ENCODE results near the gene GOLGA8O. TPM values are rescaled to one million over a fixed set of nuclear protein-coding genes. Genes with fewer than 3 reads are reported as not detected.
"Not testable (repeated sequence)": the region's sequence is repeated elsewhere in the genome, so short reads cannot be mapped to it uniquely, and the experiment has no call there.

The GOLGA8O gene
- total RNA-seq, 1 experiment from 2014 or later: 0.49 TPM

DNA sequence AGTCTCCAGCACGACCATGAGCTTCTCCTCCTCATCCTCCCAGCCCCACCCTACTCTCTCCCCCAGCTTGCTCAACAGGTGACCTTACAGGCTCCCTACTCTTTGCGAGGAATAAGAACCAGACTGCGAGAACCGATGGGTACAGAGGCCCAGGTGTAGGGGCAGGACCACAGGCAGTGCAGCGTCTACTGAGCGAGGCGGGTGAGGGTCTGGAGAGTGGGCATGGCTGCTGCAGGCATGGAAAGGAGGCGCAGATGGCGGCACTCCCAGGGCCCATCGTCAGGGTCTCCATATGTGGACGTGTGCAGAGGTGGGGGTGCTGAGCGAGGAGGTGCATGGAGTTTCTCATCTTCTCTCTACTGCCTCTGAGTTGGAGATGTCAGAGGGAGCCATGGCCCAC lies 31.0 kb upstream of the GOLGA8O start:
- DNase-seq (ENCODE audit: low read depth, low spot score); H2AFZ ChIP-seq (ENCODE audit: low read depth, low read length, poor library complexity, severe bottlenecking); H3K4me2 ChIP-seq (ENCODE audit: low read length); BruUV-seq (replicated peaks); POLR2A ChIA-PET; H3K9me2 ChIP-seq (ENCODE audit: insufficient read depth); RAD21 ChIA-PET (ENCODE audit: low non-redundant PET in 1 of 2, low total read pairs in 2 of 2, uncharacterized antibody in 2 of 2, unreplicated experiment in 2 of 2); H3K4me3 ChIP-seq (replicated peaks in 1 of 2; ENCODE audit: low read depth in 1 of 2, low read length in 2 of 2); H3K36me3 ChIP-seq (ENCODE audit: control insufficient read depth in 1 of 2, insufficient read depth in 2 of 2, low read length in 2 of 2); H3K27me3 ChIP-seq (ENCODE audit: insufficient read depth, low read length); intact Hi-C loops (cut with micrococcal nuclease); ATAC-seq; H3K4me1 ChIP-seq (ENCODE audit: control insufficient read depth in 1 of 2, insufficient read depth in 2 of 2, low read length in 2 of 2); H3K9me3 ChIP-seq (ENCODE audit: control insufficient read depth in 1 of 2, insufficient read depth in 1 of 2, low read depth in 1 of 2, low read length in 2 of 2); H4K20me1 ChIP-seq (ENCODE audit: insufficient read depth); H3K9ac ChIP-seq (ENCODE audit: low read length); CTCF ChIA-PET; H3K79me2 ChIP-seq (ENCODE audit: insufficient read depth, low read length); H3K27ac ChIP-seq (ENCODE audit: low read depth, low read length): not testable (repeated sequence)

DNA sequence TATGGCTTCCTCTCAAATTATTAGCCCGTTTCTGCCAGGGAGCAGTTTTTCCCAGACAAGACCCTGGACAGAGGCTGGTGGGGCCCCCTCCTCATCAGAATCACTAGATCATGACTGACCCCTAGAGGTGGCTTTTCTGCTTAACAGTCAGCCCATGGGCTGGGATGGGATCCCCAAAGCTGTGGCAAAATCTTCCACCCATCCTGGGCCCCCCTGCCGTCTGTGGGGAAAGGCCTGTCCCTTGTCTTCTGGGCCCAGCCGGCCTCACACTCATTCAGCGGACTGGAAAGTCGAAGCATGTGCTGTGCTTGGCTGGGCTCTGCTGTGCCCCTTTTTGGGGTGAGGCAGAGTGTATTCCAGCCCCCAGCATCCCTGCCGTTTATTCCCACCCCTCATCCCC lies 27.9 kb upstream of the GOLGA8O start:
- H3K4me2 ChIP-seq (ENCODE audit: low read length); H3K9me3 ChIP-seq (ENCODE audit: control insufficient read depth in 1 of 2, insufficient read depth in 1 of 2, low read depth in 1 of 2, low read length in 2 of 2); CTCF ChIA-PET; H2AFZ ChIP-seq (ENCODE audit: low read depth, low read length, poor library complexity, severe bottlenecking); H3K36me3 ChIP-seq (ENCODE audit: control insufficient read depth in 1 of 2, insufficient read depth in 2 of 2, low read length in 2 of 2); H3K9ac ChIP-seq (ENCODE audit: low read length); H3K27me3 ChIP-seq (ENCODE audit: insufficient read depth, low read length); H3K4me1 ChIP-seq (ENCODE audit: control insufficient read depth in 1 of 2, insufficient read depth in 2 of 2, low read length in 2 of 2); RAD21 ChIA-PET (ENCODE audit: low non-redundant PET in 1 of 2, low total read pairs in 2 of 2, uncharacterized antibody in 2 of 2, unreplicated experiment in 2 of 2); H3K79me2 ChIP-seq (ENCODE audit: insufficient read depth, low read length); ATAC-seq; H4K20me1 ChIP-seq (ENCODE audit: insufficient read depth); POLR2A ChIA-PET; H3K4me3 ChIP-seq (replicated peaks in 1 of 2; ENCODE audit: low read depth in 1 of 2, low read length in 2 of 2); H3K27ac ChIP-seq (ENCODE audit: low read depth, low read length); DNase-seq (ENCODE audit: low read depth, low spot score); intact Hi-C loops (cut with micrococcal nuclease); H3K9me2 ChIP-seq (ENCODE audit: insufficient read depth); BruUV-seq (replicated peaks): not testable (repeated sequence)

DNA sequence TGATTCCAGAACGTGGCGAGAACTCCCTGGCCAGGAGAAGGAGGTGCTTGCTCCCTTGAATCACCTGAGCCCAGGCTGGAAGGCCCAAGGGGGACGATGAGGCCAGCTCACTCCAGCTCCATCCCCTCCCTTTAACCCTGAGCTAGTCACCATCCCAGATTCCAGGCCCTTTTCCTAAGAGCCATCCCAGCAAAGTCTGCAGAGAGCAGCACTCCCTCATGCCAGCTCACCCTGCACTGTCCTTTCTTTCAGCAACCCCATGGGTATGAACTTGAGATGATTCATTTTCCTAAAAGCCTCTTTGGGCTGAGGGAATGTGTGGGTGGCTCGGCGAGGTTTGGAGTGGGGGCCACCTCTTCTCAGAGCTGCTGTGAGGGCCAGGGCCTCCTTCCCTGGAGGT lies 26.2 kb upstream of the GOLGA8O start:
- H3K27ac ChIP-seq (ENCODE audit: low read depth, low read length); H3K36me3 ChIP-seq (ENCODE audit: control insufficient read depth in 1 of 2, insufficient read depth in 2 of 2, low read length in 2 of 2); DNase-seq (ENCODE audit: low read depth, low spot score); ATAC-seq; H2AFZ ChIP-seq (ENCODE audit: low read depth, low read length, poor library complexity, severe bottlenecking); POLR2A ChIA-PET; H3K27me3 ChIP-seq (ENCODE audit: insufficient read depth, low read length); H3K4me2 ChIP-seq (ENCODE audit: low read length); H3K9ac ChIP-seq (ENCODE audit: low read length); H3K9me2 ChIP-seq (ENCODE audit: insufficient read depth); H3K4me1 ChIP-seq (ENCODE audit: control insufficient read depth in 1 of 2, insufficient read depth in 2 of 2, low read length in 2 of 2); CTCF ChIA-PET; RAD21 ChIA-PET (ENCODE audit: low non-redundant PET in 1 of 2, low total read pairs in 2 of 2, uncharacterized antibody in 2 of 2, unreplicated experiment in 2 of 2); intact Hi-C loops (cut with micrococcal nuclease); BruUV-seq (replicated peaks); H3K4me3 ChIP-seq (replicated peaks in 1 of 2; ENCODE audit: low read depth in 1 of 2, low read length in 2 of 2); H3K79me2 ChIP-seq (ENCODE audit: insufficient read depth, low read length); H3K9me3 ChIP-seq (ENCODE audit: control insufficient read depth in 1 of 2, insufficient read depth in 1 of 2, low read depth in 1 of 2, low read length in 2 of 2); H4K20me1 ChIP-seq (ENCODE audit: insufficient read depth): not testable (repeated sequence)

DNA sequence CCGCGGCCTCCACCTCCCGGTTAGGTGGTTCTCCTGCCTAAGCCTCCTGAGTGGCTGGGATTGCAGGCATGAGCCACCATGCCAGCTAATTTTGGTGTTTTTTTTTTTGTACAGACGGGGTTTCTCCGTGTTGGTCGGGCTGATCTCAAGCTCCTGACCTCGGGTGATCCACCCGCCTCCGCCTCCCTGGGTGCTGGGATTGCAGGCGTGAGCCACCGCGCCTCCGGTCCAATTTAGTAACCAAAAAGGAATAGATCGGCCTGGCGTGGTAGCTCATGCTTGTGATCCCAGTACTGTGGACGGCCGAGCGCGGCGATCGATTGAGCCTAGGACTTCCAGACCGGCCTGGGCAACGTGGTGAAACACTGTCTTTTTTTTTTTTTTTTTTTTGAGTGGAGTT lies 12.6 kb upstream of the GOLGA8O start:
- H3K9me2 ChIP-seq (ENCODE audit: insufficient read depth); H3K27me3 ChIP-seq (ENCODE audit: insufficient read depth, low read length); H3K4me3 ChIP-seq (replicated peaks in 1 of 2; ENCODE audit: low read depth in 1 of 2, low read length in 2 of 2); H4K20me1 ChIP-seq (ENCODE audit: insufficient read depth); DNase-seq (ENCODE audit: low read depth, low spot score); H3K9ac ChIP-seq (ENCODE audit: low read length); H3K36me3 ChIP-seq (ENCODE audit: control insufficient read depth in 1 of 2, insufficient read depth in 2 of 2, low read length in 2 of 2); H3K27ac ChIP-seq (ENCODE audit: low read depth, low read length); H3K4me1 ChIP-seq (ENCODE audit: control insufficient read depth in 1 of 2, insufficient read depth in 2 of 2, low read length in 2 of 2); H3K79me2 ChIP-seq (ENCODE audit: insufficient read depth, low read length); BruUV-seq (replicated peaks); CTCF ChIA-PET; POLR2A ChIA-PET; H3K9me3 ChIP-seq (ENCODE audit: control insufficient read depth in 1 of 2, insufficient read depth in 1 of 2, low read depth in 1 of 2, low read length in 2 of 2); ATAC-seq; RAD21 ChIA-PET (ENCODE audit: low non-redundant PET in 1 of 2, low total read pairs in 2 of 2, uncharacterized antibody in 2 of 2, unreplicated experiment in 2 of 2); H3K4me2 ChIP-seq (ENCODE audit: low read length); H2AFZ ChIP-seq (ENCODE audit: low read depth, low read length, poor library complexity, severe bottlenecking); intact Hi-C loops (cut with micrococcal nuclease): not testable (repeated sequence)

DNA sequence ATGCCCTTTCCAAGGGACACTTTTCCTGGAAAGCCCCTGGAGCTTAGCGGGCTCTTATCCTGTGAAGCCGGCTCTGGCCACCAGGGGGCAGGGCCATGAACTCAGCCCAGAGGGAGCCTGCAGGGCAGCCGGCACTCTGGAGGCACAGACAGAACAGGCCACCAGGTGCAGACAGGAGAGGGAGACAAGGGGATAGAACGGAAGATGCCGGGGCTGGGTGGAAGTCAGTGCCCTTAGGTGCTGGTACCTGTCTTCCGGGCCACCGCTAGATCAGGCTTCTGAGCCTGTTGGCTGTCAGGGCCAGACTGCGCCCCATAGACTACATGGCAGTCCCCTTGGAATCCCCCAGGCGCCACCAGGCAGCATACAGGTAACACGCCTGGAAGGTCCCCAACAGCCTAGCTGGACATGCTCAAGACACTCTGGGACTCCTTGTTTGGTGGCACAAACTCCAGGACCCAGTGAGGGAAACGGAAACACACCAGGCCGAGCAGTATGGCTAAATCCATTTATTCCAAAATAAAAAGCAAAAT lies 14.9 kb downstream of the GOLGA8O start:
- peak; percentile 94 for ATAC-seq
- H3K27ac ChIP-seq (ENCODE audit: low read depth, low read length); H3K9me3 ChIP-seq (ENCODE audit: control insufficient read depth in 1 of 2, insufficient read depth in 1 of 2, low read depth in 1 of 2, low read length in 2 of 2); BruUV-seq (replicated peaks); H3K4me3 ChIP-seq (replicated peaks in 1 of 2; ENCODE audit: low read depth in 1 of 2, low read length in 2 of 2); H3K9me2 ChIP-seq (ENCODE audit: insufficient read depth); H3K9ac ChIP-seq (ENCODE audit: low read length); H3K4me2 ChIP-seq (ENCODE audit: low read length); H3K4me1 ChIP-seq (ENCODE audit: control insufficient read depth in 1 of 2, insufficient read depth in 2 of 2, low read length in 2 of 2); CTCF ChIA-PET; H3K36me3 ChIP-seq (ENCODE audit: control insufficient read depth in 1 of 2, insufficient read depth in 2 of 2, low read length in 2 of 2); intact Hi-C loops (cut with micrococcal nuclease); POLR2A ChIA-PET; H3K79me2 ChIP-seq (ENCODE audit: insufficient read depth, low read length); RAD21 ChIA-PET (ENCODE audit: low non-redundant PET in 1 of 2, low total read pairs in 2 of 2, uncharacterized antibody in 2 of 2, unreplicated experiment in 2 of 2); H3K27me3 ChIP-seq (ENCODE audit: insufficient read depth, low read length); H2AFZ ChIP-seq (ENCODE audit: low read depth, low read length, poor library complexity, severe bottlenecking); H4K20me1 ChIP-seq (ENCODE audit: insufficient read depth); DNase-seq (ENCODE audit: low read depth, low spot score): not testable (repeated sequence)
